Astrocyte (in vitro differentiated cells and primary cell): Measurements from ENCODE around the gene ZNF558.

ENCODE experiments used
- EZH2 ChIP-seq: IDR thresholded peaks from 2 replicates; pipeline ENCODE4 v1.6.1; 2012; ENCODE audit warnings: mild to moderate bottlenecking, low read length, inconsistent platforms; ENCODE audit not compliant: insufficient read depth
- TF ChIP-seq, protein P1 (sequence below): IDR thresholded peaks from 2 replicates; pipeline ENCODE4 v1.5.1; 2011; ENCODE audit warnings: low read depth, mild to moderate bottlenecking, inconsistent platforms, low read length, moderate library complexity; ENCODE audit not compliant: insufficient read depth

GRCh38 chr19:8831832-8832131, 322 bp downstream of the ZNF558 start:
- TF ChIP-seq, protein P1, sequence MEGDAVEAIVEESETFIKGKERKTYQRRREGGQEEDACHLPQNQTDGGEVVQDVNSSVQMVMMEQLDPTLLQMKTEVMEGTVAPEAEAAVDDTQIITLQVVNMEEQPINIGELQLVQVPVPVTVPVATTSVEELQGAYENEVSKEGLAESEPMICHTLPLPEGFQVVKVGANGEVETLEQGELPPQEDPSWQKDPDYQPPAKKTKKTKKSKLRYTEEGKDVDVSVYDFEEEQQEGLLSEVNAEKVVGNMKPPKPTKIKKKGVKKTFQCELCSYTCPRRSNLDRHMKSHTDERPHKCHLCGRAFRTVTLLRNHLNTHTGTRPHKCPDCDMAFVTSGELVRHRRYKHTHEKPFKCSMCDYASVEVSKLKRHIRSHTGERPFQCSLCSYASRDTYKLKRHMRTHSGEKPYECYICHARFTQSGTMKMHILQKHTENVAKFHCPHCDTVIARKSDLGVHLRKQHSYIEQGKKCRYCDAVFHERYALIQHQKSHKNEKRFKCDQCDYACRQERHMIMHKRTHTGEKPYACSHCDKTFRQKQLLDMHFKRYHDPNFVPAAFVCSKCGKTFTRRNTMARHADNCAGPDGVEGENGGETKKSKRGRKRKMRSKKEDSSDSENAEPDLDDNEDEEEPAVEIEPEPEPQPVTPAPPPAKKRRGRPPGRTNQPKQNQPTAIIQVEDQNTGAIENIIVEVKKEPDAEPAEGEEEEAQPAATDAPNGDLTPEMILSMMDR: no peak
- no peak for TF ChIP-seq EZH2
